ENCODE results near the gene IPO13.
A peak's percentile ranks its signal among the peaks of the same experiment; 100 is the strongest.

IPO13 gene

GRCh38 chr1:43951021-43951985 lies 4.6 kb downstream of the IPO13 start:
- DNase-seq = no peak

DNA sequence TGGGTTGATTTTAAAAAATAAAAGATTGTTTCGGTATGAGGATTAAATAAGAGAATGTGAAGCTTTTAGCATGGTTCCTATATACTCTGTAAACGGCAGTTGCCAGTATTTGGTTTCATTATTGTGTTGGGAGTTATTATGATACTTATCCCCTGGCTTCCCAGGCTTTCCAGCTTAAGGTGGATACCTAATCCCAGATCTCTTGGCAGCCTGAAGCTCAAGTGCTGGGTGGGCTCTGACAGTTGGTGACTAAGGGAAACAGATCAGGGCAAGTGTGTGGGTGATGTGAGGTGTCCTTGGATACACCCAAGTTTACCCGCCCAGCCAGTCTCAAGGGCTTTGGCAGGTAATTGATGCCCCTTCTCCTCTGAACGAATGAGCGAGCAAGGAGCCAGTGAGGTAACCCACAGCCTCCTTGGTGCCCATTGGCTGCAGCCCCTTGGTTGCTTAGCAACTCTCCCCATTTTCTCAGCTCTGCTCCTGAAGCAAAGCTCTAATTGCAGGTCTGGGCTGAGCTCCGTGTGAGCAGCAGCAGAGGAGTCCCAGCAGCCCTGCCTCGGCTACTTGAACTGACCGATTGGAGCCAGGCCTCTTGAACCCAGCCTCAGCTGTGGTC lies 6.1 kb downstream of the IPO13 start:
- DNase-seq = peak; percentile 44

GRCh38 chr1:43953361-43953760 lies 6.6 kb downstream of the IPO13 start:
- DNase-seq = no peak

DNA sequence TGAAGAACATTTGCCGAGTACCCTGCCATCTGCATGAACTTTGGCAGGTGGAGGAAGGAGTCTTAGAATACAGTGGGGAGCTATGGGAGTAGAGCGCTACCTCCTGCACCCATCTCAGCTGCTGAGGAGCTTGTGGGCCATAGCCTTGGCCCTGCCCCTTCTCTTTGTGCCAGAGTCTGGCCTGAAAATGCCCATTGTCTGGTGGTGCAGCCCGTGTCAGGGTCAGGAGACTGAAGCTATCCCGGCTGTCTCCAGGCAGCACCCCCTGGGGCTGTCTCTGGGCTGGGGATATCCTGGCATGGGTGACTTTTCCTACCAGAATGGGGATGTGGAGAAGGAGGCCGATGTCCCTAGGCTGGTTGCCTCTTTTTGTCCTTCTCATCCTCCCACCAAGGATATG lies 7.3 kb downstream of the IPO13 start:
- no peak for DNase-seq

DNA sequence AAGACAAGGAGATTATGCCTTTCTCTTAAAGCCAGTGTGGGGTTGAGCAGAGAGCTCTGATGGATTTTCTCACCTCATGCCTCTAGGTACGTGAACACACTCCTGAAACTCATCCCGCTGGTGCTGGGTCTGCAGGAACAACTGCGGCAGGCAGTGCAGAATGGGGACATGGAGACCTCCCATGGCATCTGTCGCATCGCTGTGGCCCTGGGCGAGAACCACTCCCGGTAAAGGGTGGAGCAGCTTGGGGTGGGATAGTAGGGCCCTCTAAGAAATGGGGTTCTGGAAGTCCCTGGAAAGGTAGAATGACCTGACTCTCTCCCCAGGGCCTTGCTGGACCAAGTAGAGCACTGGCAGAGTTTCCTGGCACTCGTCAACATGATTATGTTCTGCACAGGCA lies 9.5 kb downstream of the IPO13 start:
- DNase-seq = no peak

DNA sequence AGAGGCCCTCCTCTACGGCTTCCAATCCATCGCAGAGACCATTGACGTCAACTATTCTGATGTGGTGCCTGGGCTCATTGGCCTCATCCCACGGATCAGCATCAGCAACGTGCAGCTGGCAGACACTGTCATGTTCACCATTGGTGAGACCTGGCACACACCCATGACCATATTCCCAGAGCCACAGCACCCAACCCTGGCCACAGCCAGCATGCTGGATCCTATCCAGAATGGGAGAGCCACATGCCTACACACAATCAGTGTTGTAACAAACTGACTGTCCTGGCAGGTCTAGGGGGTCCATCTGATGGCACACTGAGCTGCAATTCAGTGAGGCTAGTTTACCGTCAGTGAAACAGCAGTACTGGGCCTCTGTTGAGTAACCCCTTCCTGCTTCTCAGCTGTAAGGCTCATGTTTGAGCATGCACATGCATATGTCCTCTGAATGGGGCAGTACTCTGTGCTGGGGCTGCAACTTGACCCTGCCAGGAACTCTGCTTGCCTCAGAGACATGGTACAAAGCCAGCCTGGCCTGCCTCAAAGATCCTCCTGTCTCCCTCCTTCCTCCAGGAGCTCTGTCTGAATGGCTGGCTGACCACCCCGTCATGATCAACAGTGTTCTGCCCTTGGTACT lies 10.8 kb downstream of the IPO13 start:
- DNase-seq = no peak

- DNase-seq = no peak
Measured at GRCh38 chr1:43958351-43959255, 11.9 kb downstream of the IPO13 start.

DNA sequence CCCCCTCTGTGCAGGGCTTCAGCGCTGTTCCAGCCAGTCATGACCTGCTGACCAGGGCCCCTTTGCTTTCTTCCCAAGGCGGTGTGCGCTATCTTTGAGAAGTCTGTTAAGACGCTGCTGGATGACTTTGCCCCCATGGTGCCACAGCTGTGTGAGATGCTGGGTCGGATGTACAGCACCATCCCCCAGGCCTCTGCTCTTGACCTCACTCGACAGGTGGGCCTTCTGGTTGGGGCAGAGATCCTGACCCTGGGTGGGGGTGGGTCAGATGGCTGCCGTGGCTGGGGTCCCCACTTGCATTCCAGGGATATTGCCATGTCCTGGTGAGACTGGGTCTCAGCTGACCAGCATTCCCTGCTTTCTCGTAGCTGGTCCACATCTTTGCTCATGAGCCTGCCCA lies 14.0 kb downstream of the IPO13 start:
- DNase-seq = no peak

DNA sequence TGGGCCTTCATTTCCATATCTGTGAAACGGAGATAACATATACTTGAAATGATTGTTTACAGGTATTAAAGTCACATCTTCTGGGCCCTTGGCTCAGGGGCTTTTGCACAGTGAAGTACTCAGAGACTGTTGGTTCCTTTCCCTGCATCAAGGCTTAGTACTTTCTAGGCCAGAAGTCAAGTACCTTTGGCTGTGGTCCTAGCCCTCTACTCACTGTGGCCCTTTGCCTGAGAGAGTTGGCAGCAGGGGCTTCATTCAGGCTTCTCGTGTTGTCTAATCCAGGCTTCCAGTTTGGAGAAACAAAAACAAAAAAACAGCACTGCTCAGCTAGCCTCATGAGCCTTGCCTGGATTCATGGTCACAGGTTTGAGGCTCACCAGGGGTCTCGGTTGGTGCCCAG lies 14.9 kb downstream of the IPO13 start:
- DNase-seq = no peak

DNA sequence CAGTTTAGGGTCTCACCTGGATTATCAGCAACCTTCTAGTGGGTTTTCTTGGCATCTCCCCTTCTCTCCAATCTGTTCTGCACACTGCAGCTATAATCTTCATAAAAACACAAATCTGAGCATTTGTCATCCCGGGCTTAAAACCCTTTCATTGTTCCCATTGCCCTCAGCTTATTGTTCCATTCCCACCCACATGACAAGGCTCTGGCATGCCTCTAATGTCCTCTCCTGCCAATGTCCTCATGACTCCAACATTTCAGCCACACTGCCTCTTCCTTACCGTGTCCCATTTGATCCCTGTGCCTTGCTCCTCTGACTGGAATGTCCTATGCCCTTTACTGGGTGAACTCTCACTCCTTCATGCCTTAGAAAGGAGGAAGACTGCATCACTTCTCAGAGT lies 15.6 kb downstream of the IPO13 start:
- no peak for DNase-seq

- DNase-seq = no peak
Measured at GRCh38 chr1:43963006-43963405, 16.3 kb downstream of the IPO13 start.

GRCh38 chr1:43963890-43964289 lies 17.1 kb downstream of the IPO13 start:
- no peak for DNase-seq

DNA sequence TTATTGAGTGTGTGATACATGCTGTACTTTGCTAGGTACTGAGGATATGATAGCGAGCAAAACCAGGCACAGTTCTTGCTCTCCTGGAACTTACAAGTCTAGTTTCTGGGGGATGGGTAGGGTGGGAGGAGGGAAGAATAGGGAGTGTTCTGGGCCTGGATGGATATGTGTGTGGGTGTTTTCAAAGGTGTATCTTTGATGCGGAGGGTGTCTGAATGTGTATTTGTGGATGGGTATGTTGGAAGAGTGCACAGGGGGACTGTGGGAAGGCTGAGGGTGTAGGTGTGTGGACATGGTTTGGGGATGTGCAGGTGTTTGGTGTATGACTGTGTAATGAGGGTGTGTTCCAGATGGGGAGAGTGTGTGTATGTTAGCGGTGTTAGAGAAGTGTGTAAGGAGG lies 18.6 kb downstream of the IPO13 start:
- DNase-seq = no peak

- DNase-seq = no peak
Measured at GRCh38 chr1:43968348-43968948, 21.7 kb downstream of the IPO13 start.

DNA sequence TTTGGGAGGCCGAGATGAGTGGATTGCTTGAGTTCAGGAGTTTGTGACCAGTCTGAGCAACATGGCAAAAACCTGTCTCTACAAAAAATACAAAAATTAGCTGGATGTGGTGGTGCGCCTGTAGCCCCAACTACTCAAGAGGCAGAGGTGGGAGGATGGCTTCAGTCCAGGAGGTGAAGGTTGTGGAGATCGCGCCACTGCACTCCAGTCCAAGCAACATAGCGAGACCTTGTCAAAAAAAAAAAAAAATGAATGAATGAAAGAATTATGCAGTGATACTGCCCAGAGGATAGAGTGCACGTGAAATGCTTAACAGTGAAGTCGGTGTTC lies 22.6 kb downstream of the IPO13 start:
- no peak for DNase-seq

GRCh38 chr1:43969746-43970466 lies 23.2 kb downstream of the IPO13 start, which contains the start of gene DPH2:
Gene DPH2, plus strand, starts transcription at chr1:43970010. Its CDS starts 166 bp downstream, at chr1:43970176.
- DNase-seq = peak; percentile 100

GRCh38 chr1:43970502-43970901 lies 23.8 kb downstream of the IPO13 start:
- no peak for DNase-seq

GRCh38 chr1:43970911-43971310 lies 24.2 kb downstream of the IPO13 start:
- DNase-seq = no peak

GRCh38 chr1:43971336-43971980 lies 24.7 kb downstream of the IPO13 start:
- no peak for DNase-seq

- no peak for DNase-seq
Measured at GRCh38 chr1:43973981-43974442, 27.3 kb downstream of the IPO13 start.

Measured in NCI-H774 (cell line).